HEK293 (cell line): ENCODE results near the gene POP7.
A peak's percentile ranks its signal among the peaks of the same experiment; 100 is the strongest.
"Not testable (repeated sequence)": the region's sequence is repeated elsewhere in the genome, so short reads cannot be mapped to it uniquely, and the experiment has no call there.

ENCODE experiments used
- CTCF ChIA-PET: fragments of 350-600 bp; formaldehyde crosslinking; extraction: SDS; loops from one replicate; lab custom pipeline; 2021; ENCODE audit warnings: antibody characterized with exemption; lab: Yijun Ruan, JAX
- POLR2A ChIA-PET: fragments of 300-600 bp; formaldehyde crosslinking; extraction: SDS; loops from one replicate; lab custom pipeline; 2020; ENCODE audit warnings: antibody characterized with exemption, inconsistent platforms; lab: Yijun Ruan, JAX
- H3K27ac ChIP-seq: fragments of 200-500 bp; sonication (Bioruptor generic); 2 replicates; pipeline ENCODE4 v1.5.1; 2014; ENCODE audit warnings: low read depth, low read length, control low read depth, inconsistent platforms; ENCODE audit errors: extremely low read depth
- H3K36me3 ChIP-seq, 2 experiments: fragments of 200-500 bp in 1 of 2; sonication (Bioruptor generic) in 1 of 2; 1 replicate in 1 of 2; 2 replicates in 1 of 2; pipeline ENCODE4 v1.5.1; 2014 to 2017; ENCODE audit warnings: inconsistent platforms in 2 of 2, low read length in 2 of 2; ENCODE audit not compliant: control insufficient read depth in 2 of 2, insufficient read depth in 1 of 2
- H3K4me1 ChIP-seq: fragments of 200-500 bp; sonication (Bioruptor generic); 2 replicates; pipeline ENCODE4 v1.5.1; 2014; ENCODE audit warnings: mild to moderate bottlenecking, low read length, inconsistent platforms; ENCODE audit not compliant: control insufficient read depth, insufficient read depth
- H3K4me3 ChIP-seq: 2 replicates; pipeline ENCODE4 v1.5.1; 2011; ENCODE audit warnings: low read depth, mild to moderate bottlenecking, control low read depth, low read length, moderate library complexity
- H3K9me3 ChIP-seq: fragments of 200-500 bp; sonication (Bioruptor generic); 2 replicates; pipeline ENCODE4 v1.5.1; 2014; ENCODE audit warnings: low read depth, low read length, inconsistent platforms; ENCODE audit not compliant: control insufficient read depth, insufficient read depth
- CTCF ChIP-seq: fragments of 450-650 bp; formaldehyde crosslinking; IDR thresholded peaks from 2 replicates; pipeline ENCODE4 v1.5.1; 2016; ENCODE audit warnings: missing biosample characterization, missing genetic modification characterization
- GLI2 ChIP-seq: fragments of 450-650 bp; formaldehyde crosslinking; IDR thresholded peaks from 2 replicates; pipeline ENCODE4; 2017; ENCODE audit warnings: missing biosample characterization, missing genetic modification characterization, low read depth, borderline replicate concordance
- HOXC10 ChIP-seq: sonication (generic); formaldehyde crosslinking; IDR thresholded peaks from 2 replicates; pipeline ENCODE4 v1.8.1; 2023; ENCODE audit warnings: mild to moderate bottlenecking, missing genetic modification reagents
- KLF7 ChIP-seq: fragments of 450-650 bp; formaldehyde crosslinking; IDR thresholded peaks from 2 replicates; pipeline ENCODE4 v1.5.1; 2016; ENCODE audit warnings: missing biosample characterization, missing genetic modification characterization, borderline replicate concordance
- WT1 ChIP-seq: fragments of 450-650 bp; formaldehyde crosslinking; IDR thresholded peaks from 2 replicates; pipeline ENCODE4 v1.5.1; 2016; ENCODE audit warnings: missing biosample characterization, missing genetic modification characterization
- YY1 ChIP-seq: fragments of 450-650 bp; formaldehyde crosslinking; IDR thresholded peaks from 2 replicates; pipeline ENCODE4 v1.5.1; 2018; ENCODE audit warnings: missing biosample characterization, missing genetic modification characterization
- ZBTB1 ChIP-seq: fragments of 450-650 bp; formaldehyde crosslinking; IDR thresholded peaks from 2 replicates; pipeline ENCODE4 v1.5.1; 2016; ENCODE audit warnings: missing biosample characterization, missing genetic modification characterization
- ZBTB44 ChIP-seq: fragments of 450-650 bp; IDR thresholded peaks from 2 replicates; pipeline ENCODE4 v1.5.1; 2018; ENCODE audit warnings: missing biosample characterization, mild to moderate bottlenecking, missing genetic modification characterization
- ZFP37 ChIP-seq: fragments of 450-650 bp; formaldehyde crosslinking; IDR thresholded peaks from 2 replicates; pipeline ENCODE4 v1.5.1; 2016; ENCODE audit warnings: missing biosample characterization, missing genetic modification characterization
- ZFP69B ChIP-seq: fragments of 450-650 bp; formaldehyde crosslinking; IDR thresholded peaks from 2 replicates; pipeline ENCODE4 v1.5.1; 2016; ENCODE audit warnings: missing biosample characterization, missing genetic modification characterization
- ZNF121 ChIP-seq: fragments of 450-650 bp; formaldehyde crosslinking; IDR thresholded peaks from 2 replicates; pipeline ENCODE4 v1.5.1; 2016; ENCODE audit warnings: missing biosample characterization, missing genetic modification characterization
- ZNF174 ChIP-seq: fragments of 450-650 bp; formaldehyde crosslinking; IDR thresholded peaks from 2 replicates; pipeline ENCODE4 v1.5.0; 2017; ENCODE audit warnings: missing biosample characterization, mild to moderate bottlenecking, missing genetic modification characterization
- ZNF221 ChIP-seq: fragments of 450-650 bp; formaldehyde crosslinking; IDR thresholded peaks from 2 replicates; pipeline ENCODE4 v1.5.1; 2017; ENCODE audit warnings: missing biosample characterization, missing genetic modification characterization, borderline replicate concordance
- ZNF324 ChIP-seq: fragments of 450-650 bp; formaldehyde crosslinking; IDR thresholded peaks from 2 replicates; pipeline ENCODE4 v1.5.1; 2016; ENCODE audit warnings: missing biosample characterization, missing genetic modification characterization
- ZNF335 ChIP-seq: fragments of 450-650 bp; formaldehyde crosslinking; conservative IDR thresholded peaks from 2 replicates; pipeline ENCODE4 v1.5.1; 2016; ENCODE audit warnings: missing biosample characterization, missing genetic modification characterization
- ZNF366 ChIP-seq: fragments of 450-650 bp; formaldehyde crosslinking; conservative IDR thresholded peaks from 2 replicates; pipeline ENCODE4 v1.5.1; 2016; ENCODE audit warnings: missing biosample characterization, missing genetic modification characterization
- ZNF391 ChIP-seq: fragments of 450-650 bp; formaldehyde crosslinking; IDR thresholded peaks from 2 replicates; pipeline ENCODE4 v1.5.1; 2016; ENCODE audit warnings: low read depth, missing biosample characterization, missing genetic modification characterization, borderline replicate concordance
- ZNF404 ChIP-seq: fragments of 450-650 bp; formaldehyde crosslinking; IDR thresholded peaks from 2 replicates; pipeline ENCODE4 v1.5.1; 2017; ENCODE audit warnings: missing biosample characterization, missing genetic modification characterization
- ZNF610 ChIP-seq: fragments of 450-650 bp; formaldehyde crosslinking; IDR thresholded peaks from 2 replicates; pipeline ENCODE4 v1.5.1; 2016; ENCODE audit warnings: missing biosample characterization, missing genetic modification characterization, borderline replicate concordance
- ZNF624 ChIP-seq: fragments of 450-650 bp; formaldehyde crosslinking; IDR thresholded peaks from 2 replicates; pipeline ENCODE4 v1.5.1; 2017; ENCODE audit warnings: missing biosample characterization, missing genetic modification characterization
- ZNF626 ChIP-seq: fragments of 450-650 bp; sonication (Bioruptor Pico); formaldehyde crosslinking; IDR thresholded peaks from 2 replicates; pipeline ENCODE4 v1.5.1; 2018; ENCODE audit warnings: missing biosample characterization, missing genetic modification characterization, inconsistent platforms
- ZNF692 ChIP-seq: fragments of 450-650 bp; formaldehyde crosslinking; IDR thresholded peaks from 2 replicates; pipeline ENCODE4 v1.5.1; 2016; ENCODE audit warnings: missing biosample characterization, missing genetic modification characterization
- ZNF785 ChIP-seq: fragments of 450-650 bp; formaldehyde crosslinking; IDR thresholded peaks from 2 replicates; pipeline ENCODE4 v1.5.1; 2016; ENCODE audit warnings: missing biosample characterization, missing genetic modification characterization
- ZNF792 ChIP-seq: fragments of 450-650 bp; formaldehyde crosslinking; IDR thresholded peaks from 2 replicates; pipeline ENCODE4 v1.5.1; 2016; ENCODE audit warnings: missing biosample characterization, missing genetic modification characterization
- ZXDB ChIP-seq: fragments of 450-650 bp; formaldehyde crosslinking; IDR thresholded peaks from 2 replicates; pipeline ENCODE4 v1.5.1; 2016; ENCODE audit warnings: missing biosample characterization, missing genetic modification characterization

Gene POP7

GRCh38 chr7:100699018-100699417 lies 6.9 kb upstream of the POP7 start:
- CTCF ChIA-PET, result interaction anchor here (0.7 to 1.4 kb wide), 5 partner anchors 8 to 230 kb away, joined by 3 to 6 read pairs (median 3); no protein-coding TSS in a partner anchor

GRCh38 chr7:100701089-100701488 lies 4.8 kb upstream of the POP7 start:
- H3K9me3 ChIP-seq, H3K27ac ChIP-seq, H3K4me3 ChIP-seq, H3K36me3 ChIP-seq, H3K4me1 ChIP-seq: not testable (repeated sequence)
- ChIA-PET CTCF (interaction anchor here (0.6 to 3.1 kb wide), 7 partner anchors 9 to 151 kb away, joined by 4 to 18 read pairs (median 5); partner anchors contain the start of gene SLC12A9), POLR2A (interaction anchor here (1.6 kb wide), 1 partner anchor 115 kb away, joined by 3 read pairs; the partner anchor contains the start of genes FBXO24 and LRCH4)
- peak; percentile 80 for TF ChIP-seq ZNF366

More at GRCh38 chr7:100699018-100699417, 6.9 kb upstream of the POP7 start:
- H3K27ac ChIP-seq, result no peak overlapping the region
- no peaks in the 10 kb centered on the region for H3K9me3 ChIP-seq
- H3K36me3 ChIP-seq, result no peaks in the 10 kb centered on the region
- H3K4me1 ChIP-seq, result no peaks in the 10 kb centered on the region
- H3K4me3 ChIP-seq, result no peak overlapping the region
- POLR2A ChIA-PET, result interaction anchor here (0.6 kb wide), 1 partner anchor 177 kb away, joined by 3 read pairs; no protein-coding TSS in a partner anchor
- TF ChIP-seq ZFP37, result no peak
- TF ChIP-seq HOXC10 (CRISPR knock-in tag), result no peak
- TF ChIP-seq GLI2, result no peak

GRCh38 chr7:100705320-100705752 lies 585 bp upstream of the POP7 start:
- Histone ChIP-seq H3K9me3 (no peaks in the 10 kb centered on the region), H3K36me3 (peaks cover 12 to 15% of the 10 kb centered on the region in 2 experiments; a peak in 2 of 3 replicates), H3K4me3 (peak overlapping the region; percentile 71), H3K4me1 (no peaks in the 10 kb centered on the region), H3K27ac (peak overlapping the region; percentile 87)
- CTCF ChIA-PET, result interaction anchor here (0.5 to 6.8 kb wide), 38 partner anchors 9 to 581 kb away, joined by 3 to 100 read pairs (median 4); partner anchors contain the start of genes EPO, FBXO24, GNB2 and LRCH4
- POLR2A ChIA-PET, result interaction anchor here (0.7 to 2.6 kb wide), 39 partner anchors 9 to 732 kb away, joined by 3 to 35 read pairs (median 7); partner anchors contain the start of genes EPHB4, FBXO24, GIGYF1 and GNB2
- TF ChIP-seq ZNF335, result peak; percentile 76
- TF ChIP-seq ZBTB1 (tag by site-specific recombination), result 0 out of 2 replicates have a peak, but pooled peaks have one; percentile 17
- peak; percentile 45; the same call in 1 of the 2 replicates for TF ChIP-seq WT1
- TF ChIP-seq ZNF404 (tag by site-specific recombination), result no peak
- 0 out of 2 replicates have a peak, but pooled peaks have one; percentile 67 for TF ChIP-seq ZNF785 (tag by site-specific recombination)
- TF ChIP-seq ZBTB44 (tag by site-specific recombination), result no peak
- no peak; the same call in 1 of the 2 replicates for TF ChIP-seq ZNF366
- TF ChIP-seq ZNF792, result 0 out of 2 replicates have a peak, but pooled peaks have one; percentile 62
- TF ChIP-seq KLF7 (tag by site-specific recombination), result 0 out of 2 replicates have a peak, but pooled peaks have one; percentile 67
- peak; percentile 77; the same call in 1 of the 2 replicates for TF ChIP-seq ZNF692 (tag by site-specific recombination)
- 0 out of 2 replicates have a peak, but pooled peaks have one; percentile 16 for TF ChIP-seq ZNF121 (tag by site-specific recombination)
- no peak for TF ChIP-seq ZNF626
- no peak for TF ChIP-seq YY1 (tag by site-specific recombination)
- TF ChIP-seq ZNF610, result peak; percentile 78
- TF ChIP-seq ZFP69B (tag by site-specific recombination), result peak; percentile 28
- TF ChIP-seq ZNF391 (tag by site-specific recombination), result peak; percentile 82; the same call in 1 of the 2 replicates
- peak; percentile 69; the same call in 1 of the 2 replicates for TF ChIP-seq ZNF324
- TF ChIP-seq ZXDB (tag by site-specific recombination), result no peak; the same call in 1 of the 2 replicates
- no peak for TF ChIP-seq ZNF221 (tag by site-specific recombination)
- no peak for TF ChIP-seq ZNF624
- peak; percentile 97 for TF ChIP-seq CTCF (tag by site-specific recombination)
- TF ChIP-seq ZNF174 (tag by site-specific recombination), result no peak
